ENCODE measurements around the gene KDM4C.

KDM4C gene

DNA sequence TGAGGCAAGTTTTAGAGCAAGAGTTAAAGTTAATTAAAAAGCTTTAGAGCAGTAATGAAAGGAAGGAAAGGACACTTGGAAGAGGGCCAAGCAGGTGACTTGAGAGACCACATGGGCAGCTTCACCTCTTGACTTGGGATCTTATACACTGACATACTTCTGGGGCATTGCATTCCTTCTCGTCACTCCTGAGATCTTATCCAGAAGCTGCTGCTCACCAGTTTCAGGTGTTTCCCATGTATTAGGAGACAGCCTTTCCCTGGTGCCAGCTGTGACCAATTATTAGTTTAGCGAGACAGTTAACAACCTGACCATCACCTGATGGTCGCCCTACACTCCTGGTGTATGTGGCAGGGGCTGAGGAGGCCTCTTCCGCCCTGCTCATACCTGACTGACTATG, 382.1 kb downstream of the KDM4C start:
- no peak for DNase-seq (ENCODE audit: low read depth in 2 of 2)

DNA sequence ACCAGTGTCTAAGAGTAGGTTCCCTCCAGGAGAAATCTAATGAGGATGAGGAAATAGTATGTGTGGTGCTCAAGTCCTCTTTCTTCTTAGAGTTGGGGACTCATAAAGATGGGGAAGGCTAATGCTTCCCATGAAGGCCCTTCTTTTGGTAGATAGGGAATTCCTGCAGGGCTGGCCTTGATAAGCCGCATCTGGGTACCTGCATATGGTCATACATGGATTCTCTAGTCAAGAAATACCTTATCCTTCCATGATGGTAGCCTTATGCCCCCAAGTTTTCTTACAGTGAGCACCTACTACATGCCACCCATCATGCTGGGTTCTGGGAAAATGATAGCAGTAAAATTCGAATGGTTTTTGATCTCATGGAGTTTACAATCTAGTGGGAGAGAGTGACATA, 382.6 kb downstream of the KDM4C start:
- DNase-seq (ENCODE audit: low read depth in 2 of 2) = no peak

DNA sequence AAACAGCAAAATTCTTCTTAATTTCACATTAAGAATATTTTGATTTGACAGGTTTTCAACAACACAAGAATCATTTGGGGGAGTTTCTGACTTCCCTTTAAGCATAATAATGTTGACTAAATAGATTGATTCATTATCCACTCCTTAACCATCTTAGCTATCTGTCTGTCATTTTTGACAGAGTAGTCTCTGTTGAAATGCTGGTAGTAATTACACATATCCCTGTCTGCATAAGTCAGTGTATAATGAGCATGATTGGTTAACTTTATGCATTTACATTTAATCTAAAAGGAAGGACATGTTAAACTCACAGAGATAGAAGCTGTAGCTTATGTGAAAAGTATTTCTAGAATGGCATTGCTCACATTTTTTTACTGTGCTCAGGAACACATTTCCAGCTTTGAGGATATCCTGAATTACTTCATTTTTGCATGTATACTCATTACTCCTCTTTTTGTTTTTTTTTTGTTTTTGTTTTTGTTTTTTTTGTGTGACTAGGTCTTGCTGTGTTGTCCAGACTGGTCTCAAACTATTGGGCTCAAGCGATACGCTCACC, 385.9 kb downstream of the KDM4C start:
- no peak for DNase-seq (ENCODE audit: low read depth in 2 of 2)

DNA sequence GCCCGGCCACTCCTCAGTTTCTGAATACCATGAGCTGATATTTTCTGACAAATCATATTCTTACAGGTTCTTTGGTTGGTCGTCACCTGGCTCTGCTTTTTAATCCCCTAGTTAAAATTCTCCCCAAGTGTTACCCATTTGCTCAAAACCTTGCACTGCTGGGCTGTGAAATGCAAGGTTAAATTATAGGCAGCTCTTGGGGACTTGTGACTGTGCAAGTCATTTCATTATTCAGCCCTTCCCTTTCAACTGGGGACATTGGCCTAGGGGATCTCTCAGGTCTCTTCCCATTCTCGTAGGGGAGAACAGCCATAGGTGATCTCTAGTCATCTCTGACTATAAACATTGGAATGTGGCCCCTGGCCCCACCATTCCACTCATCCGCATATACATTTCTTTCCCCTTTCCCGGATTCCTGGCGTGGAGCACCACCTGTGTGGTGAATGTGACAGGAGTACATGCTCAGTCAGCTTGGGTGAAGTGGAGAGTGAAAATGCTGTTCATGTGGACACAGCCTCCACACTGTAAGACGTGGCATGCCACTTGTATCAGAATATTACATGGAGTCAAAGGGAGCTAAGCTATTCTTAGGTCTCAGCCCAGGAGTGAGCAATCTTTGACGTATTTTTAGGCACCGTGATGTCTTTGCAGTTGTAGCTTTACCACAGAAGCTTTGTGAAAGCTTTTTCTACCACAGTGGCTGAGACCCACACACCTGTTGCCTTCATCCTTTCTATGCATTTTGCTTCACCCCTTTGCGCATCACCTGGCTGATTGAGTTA, 386.7 kb downstream of the KDM4C start:
- no peak for DNase-seq (ENCODE audit: low read depth in 2 of 2)

DNA sequence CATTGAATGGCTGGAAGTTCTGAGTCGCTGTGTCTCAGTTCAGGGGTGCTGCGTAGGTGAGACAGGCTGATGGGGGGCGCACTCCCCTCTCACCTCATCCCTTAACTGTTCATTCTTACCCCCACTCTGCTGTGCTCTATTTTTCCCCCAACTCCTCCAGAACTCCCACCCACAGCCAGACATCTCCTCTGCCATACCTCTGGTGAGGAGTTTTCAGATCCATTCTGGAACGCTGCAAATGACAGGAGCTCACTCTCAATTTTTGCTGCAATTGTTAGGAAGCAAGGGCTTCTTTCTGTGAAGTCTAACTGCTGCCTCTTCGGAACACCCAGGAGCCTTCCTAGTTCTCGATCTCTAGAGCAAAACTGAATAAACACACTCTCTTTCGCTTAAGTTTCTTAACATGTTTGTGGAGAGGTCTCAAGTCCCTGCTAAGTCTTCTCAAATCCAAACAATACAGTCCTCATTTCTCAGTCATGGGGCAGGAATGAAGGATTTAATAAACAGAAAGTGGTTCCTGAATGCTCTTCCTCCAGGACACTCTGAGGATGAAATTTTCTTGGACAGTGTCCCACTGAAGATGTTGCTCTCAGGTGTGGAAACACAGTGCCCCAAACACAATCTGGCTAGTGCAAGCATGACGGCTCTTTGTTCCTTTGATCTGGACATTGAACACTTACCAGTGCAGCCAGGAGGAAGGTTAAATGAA, 387.7 kb downstream of the KDM4C start:
- DNase-seq (ENCODE audit: low read depth in 2 of 2) = no peak

DNA sequence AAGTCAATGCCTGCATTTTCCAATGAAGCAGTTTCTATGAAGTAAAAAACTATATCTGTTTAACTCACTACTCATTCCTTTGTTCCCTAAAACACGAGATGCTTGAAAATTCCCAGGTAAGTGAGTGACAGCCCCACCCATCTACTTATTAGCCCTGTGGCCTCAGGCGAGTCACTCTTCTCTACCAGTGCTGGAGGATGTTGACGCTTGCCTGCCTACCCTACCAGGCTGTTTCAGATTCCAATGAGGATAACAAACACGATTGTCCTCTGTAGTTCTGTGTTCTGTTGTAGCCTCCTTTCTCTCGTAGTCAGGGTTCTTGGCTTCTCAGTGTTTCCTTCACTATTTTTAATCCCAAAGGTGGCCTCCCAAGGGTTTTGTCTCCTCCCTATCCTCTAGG, 388.8 kb downstream of the KDM4C start:
- DNase-seq (ENCODE audit: low read depth in 2 of 2) = no peak

DNA sequence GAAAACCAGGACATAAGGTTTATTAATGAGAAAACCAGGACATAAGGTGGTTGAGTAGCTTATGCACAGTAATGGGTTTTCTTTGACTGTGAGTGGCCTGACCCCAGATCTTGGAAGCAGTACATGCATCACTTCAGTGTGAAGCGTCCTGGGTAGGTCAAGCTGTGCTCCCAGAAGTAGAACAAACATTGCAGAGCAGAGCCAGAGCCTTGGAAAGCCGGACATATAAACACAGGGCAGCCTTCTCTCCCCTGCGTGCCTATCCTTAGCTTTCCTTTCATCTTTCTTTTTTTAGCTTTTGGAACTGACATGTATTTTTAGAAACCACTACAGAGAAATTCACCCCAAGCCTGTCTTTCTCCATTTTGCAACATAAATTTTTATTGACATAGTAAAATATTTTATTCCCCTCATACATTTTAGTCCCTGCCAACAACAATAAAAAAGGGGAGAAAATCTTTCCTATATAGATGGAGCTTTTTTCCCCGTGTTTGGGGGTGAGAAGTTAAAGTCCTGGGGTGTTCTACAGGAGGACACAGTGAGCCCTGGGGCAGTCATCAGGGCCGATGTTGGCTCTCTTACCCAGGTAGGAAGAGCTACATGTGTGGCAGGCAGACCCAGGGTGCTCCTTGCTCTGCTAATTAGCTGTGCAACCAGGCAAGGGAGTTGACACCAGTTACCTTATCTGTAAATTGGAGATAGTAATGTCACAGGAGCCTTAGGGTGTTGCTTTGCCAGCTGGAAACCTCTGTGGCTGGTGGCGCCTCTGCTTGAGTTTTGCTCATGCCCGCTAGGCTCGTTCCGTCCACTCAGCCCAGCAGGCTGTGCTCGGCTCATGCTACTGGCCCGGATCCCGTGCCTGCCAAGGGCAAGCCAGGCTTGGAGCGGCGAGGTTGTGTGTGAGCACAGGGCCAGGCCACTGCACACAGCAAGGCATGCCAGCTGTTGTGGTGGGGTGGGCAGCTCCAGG, 389.6 kb downstream of the KDM4C start:
- no peak for DNase-seq (ENCODE audit: low read depth in 2 of 2)

DNA sequence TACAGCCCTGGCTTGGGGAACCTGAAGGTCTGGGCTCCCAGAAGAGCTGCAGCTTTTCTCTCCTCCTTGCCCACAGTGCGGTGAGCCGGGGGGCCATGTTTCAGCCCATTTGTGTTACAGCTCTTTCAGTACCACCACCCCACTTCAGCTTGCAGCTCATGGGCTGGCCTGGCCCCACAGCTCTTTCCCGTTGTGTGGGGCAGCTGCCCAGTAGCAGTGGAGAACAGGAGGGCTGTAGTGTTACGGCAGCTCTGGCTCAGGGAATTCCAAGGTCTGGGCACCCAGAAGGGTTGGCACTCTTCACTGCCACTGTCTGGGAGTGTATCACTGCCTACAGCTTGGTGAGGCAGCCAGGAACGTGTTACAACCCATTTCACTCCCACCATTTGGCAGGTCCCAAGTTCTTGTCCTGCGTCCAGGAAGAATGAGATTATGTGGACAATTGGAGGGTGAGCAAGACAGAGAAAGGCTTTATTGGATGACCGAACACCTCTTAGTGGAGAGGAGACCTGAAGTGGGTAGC, 390.5 kb downstream of the KDM4C start:
- no peak for DNase-seq (ENCODE audit: low read depth in 2 of 2)

DNA sequence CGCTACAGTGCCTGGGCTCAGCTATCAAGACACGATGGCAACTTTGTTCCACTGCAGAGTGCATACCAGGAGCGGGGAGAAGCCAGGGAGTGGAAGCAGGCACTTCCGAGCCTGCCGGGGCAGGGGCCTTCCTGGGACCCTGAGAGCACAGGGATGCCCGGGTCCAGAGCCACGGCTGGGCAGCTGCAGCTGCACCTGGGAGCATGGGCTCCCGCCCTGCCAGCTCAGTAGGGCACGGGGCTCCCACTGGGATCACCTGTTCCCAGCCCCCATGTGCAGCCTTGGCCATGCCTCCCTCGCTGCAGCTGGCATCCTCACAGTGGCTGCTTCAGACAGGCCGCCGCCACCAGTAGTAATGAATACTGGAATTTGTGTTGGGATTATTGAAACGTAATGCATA, 391.5 kb downstream of the KDM4C start:
- DNase-seq (ENCODE audit: low read depth in 2 of 2) = no peak

DNA sequence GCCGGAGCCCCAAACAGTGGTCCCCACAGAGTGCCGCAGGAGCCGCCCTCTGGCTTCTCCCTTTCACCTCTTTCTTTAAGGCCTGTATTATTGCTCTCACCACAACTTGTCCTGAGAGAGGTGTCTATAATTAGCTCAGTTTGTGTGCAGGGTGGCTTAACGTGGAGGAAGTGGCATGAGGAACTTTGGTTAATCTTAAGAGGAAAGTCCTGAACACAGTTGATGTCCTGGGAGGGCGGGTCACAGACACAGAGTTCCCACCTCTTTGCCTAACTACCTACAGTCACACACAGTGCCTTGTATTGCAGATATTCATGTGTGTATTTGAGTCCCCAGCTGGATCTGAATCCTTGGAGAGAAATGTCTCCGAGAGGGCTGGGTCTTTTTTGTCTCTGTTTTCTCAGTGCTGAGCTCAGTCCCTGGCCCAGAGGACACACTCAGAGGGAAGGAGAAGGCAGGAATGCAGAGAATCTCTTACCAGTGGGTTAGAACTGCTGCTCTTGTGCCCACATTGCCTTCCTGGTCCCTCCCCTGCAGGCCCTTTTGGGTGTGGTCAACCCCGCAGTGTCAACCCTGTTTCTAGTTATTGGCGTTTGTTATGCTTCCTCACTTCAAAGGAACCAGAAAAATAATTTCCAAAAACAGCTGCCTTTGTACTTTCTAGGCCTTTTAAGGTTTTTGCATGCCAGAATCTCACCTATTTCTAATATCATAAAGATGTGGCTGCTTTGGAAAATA, 392.5 kb downstream of the KDM4C start:
- DNase-seq (ENCODE audit: low read depth in 2 of 2) = no peak

DNA sequence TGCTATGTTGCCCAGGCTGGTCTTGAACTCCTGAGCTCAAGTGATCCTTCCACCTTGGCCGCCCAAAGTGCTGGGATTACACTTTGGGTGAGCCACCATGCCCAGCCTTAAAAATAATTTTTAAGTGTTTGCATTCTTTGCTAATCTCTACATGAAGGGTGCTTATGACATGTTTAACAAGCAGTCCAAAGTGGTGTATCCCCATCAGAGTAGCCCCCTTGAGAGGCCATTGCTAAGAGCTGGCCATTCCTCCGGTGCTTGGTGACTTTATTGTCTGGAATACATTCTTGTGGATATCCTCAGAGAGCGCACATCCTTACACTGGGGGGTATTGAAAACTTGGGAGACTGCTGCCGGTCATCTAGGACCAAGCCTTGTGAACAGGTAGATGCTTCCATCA, 395.4 kb downstream of the KDM4C start:
- no peak for DNase-seq (ENCODE audit: low read depth in 2 of 2)

DNA sequence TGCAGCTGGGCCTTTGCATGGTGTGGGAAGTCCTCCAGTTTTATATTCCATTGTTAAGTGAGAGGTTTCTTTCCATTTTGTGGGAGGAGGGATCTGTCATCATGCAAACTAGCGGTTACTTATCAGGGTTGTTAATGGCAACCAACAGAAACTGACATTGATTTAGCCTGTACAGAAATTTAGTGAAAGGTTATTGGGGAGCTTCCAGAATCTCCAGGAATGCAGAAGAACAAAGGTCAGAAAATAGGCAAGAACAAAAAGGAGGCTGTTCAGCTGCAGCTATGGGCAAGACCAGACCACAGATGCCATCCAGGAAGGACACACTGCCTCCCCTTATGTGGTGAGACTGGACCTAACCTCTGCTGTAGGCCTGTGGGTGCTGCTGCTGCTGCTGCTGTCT, 395.8 kb downstream of the KDM4C start:
- DNase-seq (ENCODE audit: low read depth in 2 of 2) = no peak

DNA sequence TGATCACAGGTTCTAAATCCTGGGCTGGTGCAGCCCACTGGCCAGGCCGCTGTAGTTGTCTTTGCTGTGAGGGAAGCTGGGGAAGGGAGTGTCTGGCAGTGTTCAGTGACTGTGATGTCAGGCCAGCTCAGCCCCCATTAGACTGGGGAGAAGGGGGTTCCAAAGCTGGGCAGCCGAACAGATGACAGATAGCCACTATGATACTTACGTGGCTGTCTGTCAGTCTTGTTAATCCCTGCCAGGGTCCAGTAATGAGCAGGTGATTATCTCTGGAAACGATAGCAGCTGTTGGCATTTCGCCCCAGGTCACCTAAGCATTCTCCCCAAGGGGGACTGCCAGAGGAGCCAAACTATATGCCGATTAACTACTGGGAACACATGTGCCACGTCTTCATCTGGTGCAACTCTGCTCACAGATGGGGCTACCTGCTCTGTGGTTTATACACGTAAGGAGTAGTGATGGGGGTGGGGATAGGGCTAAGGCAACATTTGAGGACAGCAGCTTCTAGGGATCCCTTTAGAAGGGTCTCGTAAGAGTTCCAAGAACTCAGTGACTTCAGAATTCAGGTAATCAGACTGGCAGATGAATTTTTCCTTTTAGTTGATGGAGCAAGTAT, 396.3 kb downstream of the KDM4C start:
- DNase-seq (ENCODE audit: low read depth in 2 of 2) = no peak

DNA sequence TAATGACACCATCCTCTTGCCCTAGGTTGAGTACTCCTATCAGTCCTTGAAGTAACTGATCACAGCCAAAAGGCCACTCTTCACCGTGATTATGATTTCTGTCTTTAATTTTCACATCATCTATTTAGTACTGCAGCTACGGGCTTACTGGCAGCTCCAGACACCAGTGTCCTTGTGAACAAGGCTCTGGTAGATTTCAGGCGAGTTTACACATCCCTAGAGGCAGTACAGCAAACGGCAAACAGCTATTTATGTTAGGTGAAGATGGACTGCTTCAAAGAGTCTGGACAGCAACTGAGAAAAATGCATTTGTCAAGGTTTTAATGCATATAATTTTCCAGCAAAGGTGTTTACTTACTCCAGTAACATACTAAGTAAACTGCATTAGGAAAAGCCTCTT, 396.9 kb downstream of the KDM4C start:
- DNase-seq (ENCODE audit: low read depth in 2 of 2) = no peak

DNA sequence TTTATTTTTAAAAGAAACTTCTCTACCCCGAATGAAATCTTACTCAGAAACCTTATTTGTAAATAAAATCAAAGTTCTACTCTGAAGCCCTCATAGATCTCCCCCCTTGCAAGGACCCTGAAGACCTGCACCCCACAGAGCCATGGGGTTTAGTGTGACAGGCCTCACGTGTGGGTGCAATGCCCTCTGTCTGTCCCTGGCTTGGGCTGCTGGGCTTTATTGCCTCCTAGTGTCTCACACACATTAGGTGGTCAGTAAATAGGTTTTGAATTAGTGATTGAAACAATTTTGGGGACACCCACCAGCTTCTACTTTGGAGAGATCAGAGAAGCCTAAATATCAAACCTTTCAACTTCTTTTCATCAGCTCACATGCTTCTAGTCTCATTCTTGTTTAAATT, 403.7 kb downstream of the KDM4C start:
- no peak for DNase-seq (ENCODE audit: low read depth in 2 of 2)

DNA sequence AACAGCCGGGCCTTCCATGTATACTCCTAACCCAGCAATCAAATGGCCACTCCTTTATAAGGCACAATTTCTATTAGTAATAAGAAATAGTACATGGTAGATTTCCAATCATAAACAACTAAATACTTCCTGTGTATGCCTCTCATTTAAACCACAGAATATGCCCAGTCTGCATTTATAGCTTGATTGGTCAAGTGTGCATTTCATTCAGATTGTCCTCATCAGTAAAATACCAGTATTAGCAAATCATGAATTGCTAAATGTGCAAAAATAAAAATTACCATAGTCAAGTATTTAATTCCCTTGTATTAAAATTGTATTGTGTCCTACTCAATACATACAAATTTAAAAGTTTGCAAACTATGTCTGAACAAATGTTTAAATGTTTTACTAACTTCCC, 406.2 kb downstream of the KDM4C start:
- no peak for DNase-seq (ENCODE audit: low read depth in 2 of 2)

DNA sequence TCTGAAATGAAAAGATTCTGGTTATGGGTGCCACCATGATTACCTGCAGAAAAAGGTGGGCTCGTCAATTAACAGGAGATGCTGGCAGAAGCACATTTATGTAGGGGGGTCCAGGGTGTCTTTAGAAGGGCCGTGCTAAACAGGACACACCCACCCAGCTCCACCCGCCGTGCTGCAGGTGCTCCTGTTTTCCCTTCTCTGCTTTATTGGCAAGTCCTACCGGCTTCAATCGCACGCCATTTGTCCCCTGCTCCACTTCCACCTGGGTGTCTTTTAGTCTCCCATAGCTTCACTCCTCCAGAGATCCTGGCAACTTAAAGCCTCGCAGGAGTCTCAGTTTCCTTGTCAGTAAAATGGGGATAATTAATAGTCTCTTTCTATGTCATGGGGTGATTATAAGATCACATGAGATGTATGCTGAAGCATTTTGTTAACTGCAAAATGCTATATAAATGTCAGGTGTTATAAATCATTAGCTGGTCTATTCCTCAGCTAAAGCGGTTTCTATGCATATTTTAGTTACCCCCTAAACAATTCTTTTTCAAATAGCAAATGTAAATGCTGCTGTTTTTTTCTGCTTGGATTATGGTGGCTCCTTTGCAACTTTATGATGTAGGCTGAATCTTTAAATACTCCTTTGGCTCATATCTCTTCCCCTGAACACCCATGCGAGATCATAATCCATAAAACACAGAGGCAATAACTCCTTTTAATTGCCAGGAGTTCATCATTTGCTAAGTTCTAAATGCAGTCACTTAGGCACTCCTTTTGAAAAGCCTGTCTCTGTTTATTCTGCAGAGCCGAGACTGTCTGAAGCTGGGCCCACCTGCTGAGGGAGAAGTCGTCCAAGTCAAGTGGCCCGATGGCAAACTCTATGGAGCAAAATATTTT, 406.9 kb downstream of the KDM4C start:
- no peak for DNase-seq (ENCODE audit: low read depth in 2 of 2)

DNA sequence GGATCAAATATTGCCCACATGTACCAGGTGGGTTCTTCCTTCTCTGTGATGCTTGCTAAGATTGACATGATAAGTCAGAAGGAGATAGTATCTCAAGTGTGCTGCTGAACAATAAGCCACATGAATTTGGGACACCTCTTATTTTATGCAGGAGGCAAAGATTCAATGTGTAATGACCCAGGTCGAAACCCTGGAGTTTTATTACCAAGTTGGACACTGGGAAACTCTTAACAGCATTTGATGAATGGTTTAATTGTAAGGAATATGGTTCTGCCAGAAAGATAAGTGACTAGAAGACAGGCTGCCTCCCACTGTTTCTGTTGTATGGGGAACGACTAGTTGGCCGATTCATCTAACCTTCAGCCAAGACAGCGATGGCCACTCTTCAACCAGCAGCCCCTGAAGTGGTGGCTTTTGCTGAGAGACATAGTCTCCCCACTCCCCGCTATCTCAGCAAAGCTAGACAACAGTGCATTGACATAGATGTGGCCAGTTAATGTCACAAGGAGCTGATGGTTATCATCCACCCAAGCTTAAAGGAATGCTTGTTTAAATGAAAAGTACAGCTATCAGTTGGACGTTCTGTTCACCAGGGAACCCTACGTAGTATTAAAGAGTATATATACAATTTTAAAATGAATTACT, 407.7 kb downstream of the KDM4C start:
- no peak for DNase-seq (ENCODE audit: low read depth in 2 of 2)

DNA sequence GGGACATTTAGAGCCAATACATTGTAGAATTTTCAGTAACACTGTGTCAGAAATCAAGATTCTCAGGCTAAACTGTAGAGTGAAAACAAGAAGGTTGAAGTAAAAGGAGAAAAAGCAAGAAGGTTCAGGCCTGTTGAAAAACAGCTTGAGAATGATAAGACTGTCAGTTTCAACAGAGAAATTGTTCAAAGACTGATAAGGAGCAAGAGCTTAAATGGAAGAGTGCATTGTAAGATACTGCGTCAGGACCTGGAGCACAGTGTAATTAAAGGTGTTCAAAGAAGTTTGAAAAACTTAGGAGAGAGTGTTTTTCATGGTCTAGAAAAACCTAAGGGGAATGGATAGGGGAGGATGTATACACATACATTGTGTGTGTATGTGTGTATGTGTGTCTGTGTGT, 408.3 kb downstream of the KDM4C start:
- DNase-seq (ENCODE audit: low read depth in 2 of 2) = no peak

Data from stimulated activated CD4-positive, alpha-beta T cell treated with anti-CD3 and anti-CD28 coated beads, Interleukin-4, amount 100 ng/mL, for 48 hours (primary cell).